HCT116 (cell line): ENCODE results near the gene SNX3. TPM values are rescaled to one million over a fixed set of nuclear protein-coding genes. Genes with fewer than 3 reads are reported as not detected.

ENCODE experiments used
- ATAC-seq: fragments of 200-7000 bp; cut with Tn5 transposase; 2 replicates; pipeline ENCODE4 v1.9.1; 2020; ENCODE audit warnings: mild to moderate bottlenecking, moderate library complexity
- BruUV-seq: library from RNA; stranded (reverse); fragments of 400-500 nt; replicated peaks from 2 replicates; lab custom pipeline; 2021; lab: Mats Ljungman, UMichigan
- CTCF ChIA-PET: fragments of 300-600 bp; sonication (Branson Sonifier 250); formaldehyde crosslinking; loops from one replicate; lab custom pipeline; 2021; ENCODE audit warnings: antibody characterized with exemption; lab: Charles Lee
- POLR2A ChIA-PET: fragments of 300-600, 350-600 bp; sonication (Branson Sonifier 250); formaldehyde crosslinking; loops from one replicate; lab custom pipeline; 2021; ENCODE audit warnings: antibody characterized with exemption; lab: Charles Lee
- RAD21 ChIA-PET, 2 experiments: fragments of 300-600 bp; sonication (Branson Sonifier 250); formaldehyde crosslinking; loops; one replicate each; lab custom pipeline; 2023; ENCODE audit warnings: low total read pairs in 2 of 2; ENCODE audit not compliant: uncharacterized antibody in 2 of 2, unreplicated experiment in 2 of 2, low non-redundant PET in 1 of 2; lab: Charles Lee
- DNase-seq: peaks from one replicate; pipeline ENCODE4 v3.0.0-alpha.2; 2010; ENCODE audit warnings: low read depth, low spot score
- H2AFZ ChIP-seq: fragments of 200-600 bp; shearing (Covaris generic), sonication (generic); 2 replicates; pipeline ENCODE4 v1.6.1; 2017; ENCODE audit warnings: low read depth, mixed run types, mixed read lengths, antibody characterized with exemption, low read length; ENCODE audit not compliant: poor library complexity, severe bottlenecking
- H3K27ac ChIP-seq: 2 replicates; pipeline ENCODE4 v1.5.1; 2012; ENCODE audit warnings: low read depth, low read length
- H3K27me3 ChIP-seq: fragments of 200-600 bp; sonication (generic); 2 replicates; pipeline ENCODE4 v1.6.1; 2016; ENCODE audit warnings: mixed run types, low read length, mixed read lengths; ENCODE audit not compliant: insufficient read depth
- H3K36me3 ChIP-seq, 2 experiments: fragments of 200-500 bp in 1 of 2; fragments of 200-600 bp in 1 of 2; sonication (Bioruptor generic) in 1 of 2; sonication (generic) in 1 of 2; 2 replicates each; pipeline versions ENCODE4 v1.5.1 to v1.6.1; 2014 to 2016; ENCODE audit warnings: low read length in 2 of 2, inconsistent platforms in 1 of 2, mixed read lengths in 1 of 2, mixed run types in 1 of 2; ENCODE audit not compliant: insufficient read depth in 2 of 2, control insufficient read depth in 1 of 2
- H3K4me1 ChIP-seq, 2 experiments: fragments of 200-600 bp in 1 of 2; sonication (generic) in 1 of 2; 2 replicates each; pipeline versions ENCODE4 v1.5.1 to v1.6.1; 2012 to 2017; ENCODE audit warnings: low read length in 2 of 2, inconsistent platforms in 1 of 2, mild to moderate bottlenecking in 1 of 2, mixed read lengths in 1 of 2, mixed run types in 1 of 2, moderate library complexity in 1 of 2; ENCODE audit not compliant: insufficient read depth in 2 of 2, control insufficient read depth in 1 of 2
- H3K4me2 ChIP-seq: fragments of 200-600 bp; sonication (generic); 2 replicates; pipeline ENCODE4 v1.6.1; 2017; ENCODE audit warnings: mixed run types, low read length, mixed read lengths
- H3K4me3 ChIP-seq, 2 experiments: fragments of 200-600 bp in 1 of 2; sonication (generic) in 1 of 2; replicated peaks in 1 of 2; 2 replicates each; pipeline ENCODE4 v1.5.1; 2011 to 2016; ENCODE audit warnings: low read length in 2 of 2, control low read depth in 1 of 2, low read depth in 1 of 2, mild to moderate bottlenecking in 1 of 2, mixed read lengths in 1 of 2, mixed run types in 1 of 2
- H3K79me2 ChIP-seq: fragments of 200-600 bp; sonication (generic); 2 replicates; pipeline ENCODE4 v1.6.1; 2017; ENCODE audit warnings: mild to moderate bottlenecking, mixed run types, low read length, moderate library complexity, mixed read lengths; ENCODE audit not compliant: insufficient read depth
- H3K9ac ChIP-seq: fragments of 200-600 bp; sonication (generic); 2 replicates; pipeline ENCODE4 v1.6.1; 2016; ENCODE audit warnings: low read length, mixed read lengths
- H3K9me2 ChIP-seq: fragments of 200-600 bp; sonication (generic), shearing (Covaris generic); 2 replicates; pipeline ENCODE4 v1.6.1; 2017; ENCODE audit warnings: mixed run types, mild to moderate bottlenecking, moderate library complexity; ENCODE audit not compliant: insufficient read depth
- H3K9me3 ChIP-seq, 2 experiments: fragments of 200-500 bp in 1 of 2; fragments of 200-600 bp in 1 of 2; sonication (Bioruptor generic) in 1 of 2; sonication (generic) in 1 of 2; 2 replicates each; pipeline ENCODE4 v1.6.1; 2014 to 2017; ENCODE audit warnings: low read length in 2 of 2, mixed read lengths in 2 of 2, inconsistent platforms in 1 of 2, low read depth in 1 of 2, mild to moderate bottlenecking in 1 of 2, mixed run types in 1 of 2, moderate library complexity in 1 of 2; ENCODE audit not compliant: control insufficient read depth in 1 of 2, insufficient read depth in 1 of 2
- H4K20me1 ChIP-seq: fragments of 200-600 bp; sonication (generic), shearing (Covaris generic); 2 replicates; pipeline ENCODE4 v1.6.1; 2017; ENCODE audit warnings: mixed run types, mild to moderate bottlenecking, moderate library complexity; ENCODE audit not compliant: insufficient read depth
- CEBPB ChIP-seq: IDR thresholded peaks from 2 replicates; pipeline ENCODE4 v1.6.1; 2012; ENCODE audit warnings: low read depth
- EGR1 ChIP-seq: IDR thresholded peaks from 2 replicates; pipeline ENCODE4 v1.6.1; 2012; ENCODE audit warnings: low read depth
- ELF1 ChIP-seq: IDR thresholded peaks from 2 replicates; pipeline ENCODE4 v1.6.1; 2012; ENCODE audit warnings: low read depth, borderline replicate concordance
- EZH2 ChIP-seq: fragments of 200-600 bp; sonication (generic); IDR thresholded peaks from 2 replicates; pipeline ENCODE4 v1.6.1; 2017; ENCODE audit warnings: antibody characterized with exemption, mixed run types
- EZH2phosphoT487 ChIP-seq: fragments of 200-600 bp; IDR thresholded peaks from 2 replicates; pipeline ENCODE4 v1.6.1; 2018; ENCODE audit warnings: antibody characterized with exemption, borderline replicate concordance
- FOSL1 ChIP-seq: IDR thresholded peaks from 2 replicates; pipeline ENCODE4 v1.6.1; 2012; ENCODE audit warnings: low read depth
- POLR2A ChIP-seq: IDR thresholded peaks from 2 replicates; pipeline ENCODE4 v1.7.0; 2011; ENCODE audit warnings: borderline replicate concordance; ENCODE audit not compliant: insufficient read depth, insufficient read length; ENCODE audit errors: extremely low read depth
- POLR2AphosphoS5 ChIP-seq: IDR thresholded peaks from 2 replicates; pipeline ENCODE4 v1.6.1; 2011; ENCODE audit warnings: mild to moderate bottlenecking, low read depth, low read length, moderate library complexity
- RAD21 ChIP-seq: IDR thresholded peaks from 2 replicates; pipeline ENCODE4 v1.6.1; 2012; ENCODE audit warnings: low read depth, mild to moderate bottlenecking
- SP1 ChIP-seq: IDR thresholded peaks from 2 replicates; pipeline ENCODE4 v1.6.1; 2012; ENCODE audit warnings: low read depth
- SRF ChIP-seq: IDR thresholded peaks from 2 replicates; pipeline ENCODE4 v1.6.1; 2012; ENCODE audit warnings: low read depth
- TCF7L2 ChIP-seq: IDR thresholded peaks from 2 replicates; pipeline ENCODE4 v1.7.0; 2011; ENCODE audit warnings: borderline replicate concordance, inconsistent platforms; ENCODE audit not compliant: insufficient read depth, insufficient read length; ENCODE audit errors: extremely low read depth
- YY1 ChIP-seq: IDR thresholded peaks from 2 replicates; pipeline ENCODE4 v1.6.1; 2011; ENCODE audit warnings: low read length, low read depth, moderate library complexity, mild to moderate bottlenecking; ENCODE audit not compliant: insufficient replicate concordance; ENCODE audit errors: extremely low read depth
- ZFX ChIP-seq: fragments of 450-650 bp; IDR thresholded peaks from 2 replicates; pipeline ENCODE4 v1.6.1; 2017
- ZNF274 ChIP-seq: fragments of 200-500 bp; sonication (Bioruptor generic); IDR thresholded peaks from 2 replicates; pipeline ENCODE4 v1.6.1; 2014; ENCODE audit warnings: mild to moderate bottlenecking, low read depth, low read length, inconsistent platforms
- intact Hi-C: fragments of 100-400 bp; cut with micrococcal nuclease; formaldehyde crosslinking; loops from 2 replicates; pipeline ENCODE4 v1.10.0; 2022
- total RNA-seq: library from RNA; stranded (reverse); gene quantifications from one replicate; pipeline ENCODE4 v1.2.1, GENCODE V29; 2021; ENCODE audit not compliant: unreplicated experiment
- TF ChIP-seq, protein P1 (sequence below): IDR thresholded peaks from 2 replicates; pipeline ENCODE4 v1.6.1; 2012
- TF ChIP-seq, protein P2 (sequence below): IDR thresholded peaks from 2 replicates; pipeline ENCODE4 v1.6.1; 2011; ENCODE audit warnings: mild to moderate bottlenecking, low read length, moderate library complexity; ENCODE audit not compliant: insufficient replicate concordance; ENCODE audit errors: extremely low read depth
- TF ChIP-seq, protein P3 (sequence below), 3 experiments: fragments of 200-600 bp in 1 of 3; sonication (generic) in 1 of 3; IDR thresholded peaks in 2 of 3; conservative IDR thresholded peaks in 1 of 3; 2 replicates each; pipeline ENCODE4 v1.5.1; 2012 to 2017; ENCODE audit warnings: low read depth in 2 of 3, low read length in 2 of 3, antibody characterized with exemption in 1 of 3, borderline replicate concordance in 1 of 3, control low read depth in 1 of 3, mild to moderate bottlenecking in 1 of 3, mixed read lengths in 1 of 3, mixed run types in 1 of 3, moderate library complexity in 1 of 3; ENCODE audit not compliant: insufficient read depth in 1 of 3
- TF ChIP-seq, protein P4 (sequence below): IDR thresholded peaks from 2 replicates; pipeline ENCODE4 v1.6.1; 2012; ENCODE audit warnings: low read depth

Gene SNX3
- total RNA-seq, 1 experiment from 2014 or later, result 111 TPM

DNA sequence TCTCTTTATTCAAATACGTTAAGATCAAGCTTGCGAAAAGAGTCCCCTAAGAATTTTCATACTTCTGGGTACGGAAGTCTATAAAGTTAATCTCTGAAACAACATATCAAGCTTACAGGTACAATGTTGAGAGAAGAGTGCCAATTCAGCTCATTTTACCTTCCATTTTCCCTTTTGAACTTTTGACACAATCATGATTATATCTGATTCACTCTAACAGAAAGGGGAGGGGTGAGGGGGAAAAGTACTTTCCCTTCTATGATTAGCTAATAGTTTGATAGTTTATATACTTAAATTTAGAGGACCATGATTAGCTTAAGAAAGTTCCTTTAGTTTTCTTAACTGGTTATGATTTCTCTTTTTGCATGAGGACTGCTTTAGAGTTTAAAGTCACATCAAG lies 33.5 kb downstream of the SNX3 start:
- no peaks in the 10 kb centered on the region for H3K9me2 ChIP-seq
- no peak overlapping the region for H3K9ac ChIP-seq
- ChIA-PET CTCF (interaction anchor here (1.0 to 1.5 kb wide), 2 partner anchors 264 to 266 kb away, joined by 3 to 5 read pairs; no protein-coding TSS in a partner anchor), RAD21 (no interaction called here)
- no peaks in the 10 kb centered on the region for H3K4me1 ChIP-seq
- H3K4me3 ChIP-seq, result no peak overlapping the region
- H4K20me1 ChIP-seq, result no peaks in the 10 kb centered on the region
- no peak overlapping the region for H2AFZ ChIP-seq
- ATAC-seq, result no peak
- no peak for TF ChIP-seq CEBPB
- no peak for TF ChIP-seq POLR2AphosphoS5
- no peak for TF ChIP-seq TCF7L2
- no peak for TF ChIP-seq SRF
- no peak for TF ChIP-seq POLR2A
- TF ChIP-seq, protein P1, sequence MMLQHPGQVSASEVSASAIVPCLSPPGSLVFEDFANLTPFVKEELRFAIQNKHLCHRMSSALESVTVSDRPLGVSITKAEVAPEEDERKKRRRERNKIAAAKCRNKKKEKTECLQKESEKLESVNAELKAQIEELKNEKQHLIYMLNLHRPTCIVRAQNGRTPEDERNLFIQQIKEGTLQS, result no peak
- TF ChIP-seq YY1, result no peak
- no peak for TF ChIP-seq EZH2
- TF ChIP-seq, protein P2, sequence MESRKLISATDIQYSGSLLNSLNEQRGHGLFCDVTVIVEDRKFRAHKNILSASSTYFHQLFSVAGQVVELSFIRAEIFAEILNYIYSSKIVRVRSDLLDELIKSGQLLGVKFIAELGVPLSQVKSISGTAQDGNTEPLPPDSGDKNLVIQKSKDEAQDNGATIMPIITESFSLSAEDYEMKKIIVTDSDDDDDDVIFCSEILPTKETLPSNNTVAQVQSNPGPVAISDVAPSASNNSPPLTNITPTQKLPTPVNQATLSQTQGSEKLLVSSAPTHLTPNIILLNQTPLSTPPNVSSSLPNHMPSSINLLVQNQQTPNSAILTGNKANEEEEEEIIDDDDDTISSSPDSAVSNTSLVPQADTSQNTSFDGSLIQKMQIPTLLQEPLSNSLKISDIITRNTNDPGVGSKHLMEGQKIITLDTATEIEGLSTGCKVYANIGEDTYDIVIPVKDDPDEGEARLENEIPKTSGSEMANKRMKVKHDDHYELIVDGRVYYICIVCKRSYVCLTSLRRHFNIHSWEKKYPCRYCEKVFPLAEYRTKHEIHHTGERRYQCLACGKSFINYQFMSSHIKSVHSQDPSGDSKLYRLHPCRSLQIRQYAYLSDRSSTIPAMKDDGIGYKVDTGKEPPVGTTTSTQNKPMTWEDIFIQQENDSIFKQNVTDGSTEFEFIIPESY, result no peak
- TF ChIP-seq, protein P3, sequence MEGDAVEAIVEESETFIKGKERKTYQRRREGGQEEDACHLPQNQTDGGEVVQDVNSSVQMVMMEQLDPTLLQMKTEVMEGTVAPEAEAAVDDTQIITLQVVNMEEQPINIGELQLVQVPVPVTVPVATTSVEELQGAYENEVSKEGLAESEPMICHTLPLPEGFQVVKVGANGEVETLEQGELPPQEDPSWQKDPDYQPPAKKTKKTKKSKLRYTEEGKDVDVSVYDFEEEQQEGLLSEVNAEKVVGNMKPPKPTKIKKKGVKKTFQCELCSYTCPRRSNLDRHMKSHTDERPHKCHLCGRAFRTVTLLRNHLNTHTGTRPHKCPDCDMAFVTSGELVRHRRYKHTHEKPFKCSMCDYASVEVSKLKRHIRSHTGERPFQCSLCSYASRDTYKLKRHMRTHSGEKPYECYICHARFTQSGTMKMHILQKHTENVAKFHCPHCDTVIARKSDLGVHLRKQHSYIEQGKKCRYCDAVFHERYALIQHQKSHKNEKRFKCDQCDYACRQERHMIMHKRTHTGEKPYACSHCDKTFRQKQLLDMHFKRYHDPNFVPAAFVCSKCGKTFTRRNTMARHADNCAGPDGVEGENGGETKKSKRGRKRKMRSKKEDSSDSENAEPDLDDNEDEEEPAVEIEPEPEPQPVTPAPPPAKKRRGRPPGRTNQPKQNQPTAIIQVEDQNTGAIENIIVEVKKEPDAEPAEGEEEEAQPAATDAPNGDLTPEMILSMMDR (IDR thresholded peaks at IDR 0.05 in 2 of 3, conservative IDR thresholded peaks at IDR 0.05 in 1 of 3; ENCODE audit: borderline replicate concordance in 1 of 3, insufficient read depth in 1 of 3, low read depth in 2 of 3, low read length in 2 of 3), result no peak
- TF ChIP-seq SP1, result no peak
- TF ChIP-seq RAD21, result no peak
- TF ChIP-seq EGR1, result no peak
- TF ChIP-seq ELF1, result no peak
- TF ChIP-seq ZNF274, result no peak
- TF ChIP-seq, protein P4, sequence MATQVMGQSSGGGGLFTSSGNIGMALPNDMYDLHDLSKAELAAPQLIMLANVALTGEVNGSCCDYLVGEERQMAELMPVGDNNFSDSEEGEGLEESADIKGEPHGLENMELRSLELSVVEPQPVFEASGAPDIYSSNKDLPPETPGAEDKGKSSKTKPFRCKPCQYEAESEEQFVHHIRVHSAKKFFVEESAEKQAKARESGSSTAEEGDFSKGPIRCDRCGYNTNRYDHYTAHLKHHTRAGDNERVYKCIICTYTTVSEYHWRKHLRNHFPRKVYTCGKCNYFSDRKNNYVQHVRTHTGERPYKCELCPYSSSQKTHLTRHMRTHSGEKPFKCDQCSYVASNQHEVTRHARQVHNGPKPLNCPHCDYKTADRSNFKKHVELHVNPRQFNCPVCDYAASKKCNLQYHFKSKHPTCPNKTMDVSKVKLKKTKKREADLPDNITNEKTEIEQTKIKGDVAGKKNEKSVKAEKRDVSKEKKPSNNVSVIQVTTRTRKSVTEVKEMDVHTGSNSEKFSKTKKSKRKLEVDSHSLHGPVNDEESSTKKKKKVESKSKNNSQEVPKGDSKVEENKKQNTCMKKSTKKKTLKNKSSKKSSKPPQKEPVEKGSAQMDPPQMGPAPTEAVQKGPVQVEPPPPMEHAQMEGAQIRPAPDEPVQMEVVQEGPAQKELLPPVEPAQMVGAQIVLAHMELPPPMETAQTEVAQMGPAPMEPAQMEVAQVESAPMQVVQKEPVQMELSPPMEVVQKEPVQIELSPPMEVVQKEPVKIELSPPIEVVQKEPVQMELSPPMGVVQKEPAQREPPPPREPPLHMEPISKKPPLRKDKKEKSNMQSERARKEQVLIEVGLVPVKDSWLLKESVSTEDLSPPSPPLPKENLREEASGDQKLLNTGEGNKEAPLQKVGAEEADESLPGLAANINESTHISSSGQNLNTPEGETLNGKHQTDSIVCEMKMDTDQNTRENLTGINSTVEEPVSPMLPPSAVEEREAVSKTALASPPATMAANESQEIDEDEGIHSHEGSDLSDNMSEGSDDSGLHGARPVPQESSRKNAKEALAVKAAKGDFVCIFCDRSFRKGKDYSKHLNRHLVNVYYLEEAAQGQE, result no peak
- TF ChIP-seq ZFX, result no peak
- TF ChIP-seq EZH2phosphoT487, result no peak
- no peak for TF ChIP-seq FOSL1
- TF ChIP-seq, all 23 proteins: peak for 0
- intact Hi-C loops, result no loop called here
- no peaks in the 10 kb centered on the region for H3K9me3 ChIP-seq
- H3K4me2 ChIP-seq, result no peak overlapping the region
- DNase-seq, result no peak
- no peak overlapping the region for H3K27ac ChIP-seq
- POLR2A ChIA-PET, result no interaction called here
- peaks cover under 1 to 2% of the 10 kb centered on the region in 2 experiments; a peak in 2 of 4 replicates for H3K36me3 ChIP-seq
- H3K27me3 ChIP-seq, result no peaks in the 10 kb centered on the region
- H3K79me2 ChIP-seq, result peaks cover 49% of the 10 kb centered on the region
- no TSS peak for BruUV-seq
